GM12892 (cell line): Measurements from ENCODE around the gene NOXRED1. TPM values are rescaled to one million over a fixed set of nuclear protein-coding genes. Genes with fewer than 3 reads are reported as not detected.

ENCODE experiments used
- DNase-seq: peaks from one replicate; pipeline ENCODE4 v3.0.0; 2011; ENCODE audit not compliant: insufficient read length
- FAIRE-seq: peaks from 2 replicates; lab custom pipeline; 2011; peaks lifted over from hg19 to GRCh38; lab: Jason Lieb, UNC
- POLR2A ChIP-seq: IDR thresholded peaks from 2 replicates; pipeline ENCODE4 v1.6.1; 2011; ENCODE audit warnings: low read depth, low read length, control low read depth
- POLR2AphosphoS5 ChIP-seq: IDR thresholded peaks from 2 replicates; pipeline ENCODE4 v1.6.1; 2011; ENCODE audit warnings: low read depth, low read length, control low read depth
- TAF1 ChIP-seq: IDR thresholded peaks from 2 replicates; pipeline ENCODE4 v1.6.1; 2011; ENCODE audit warnings: low read depth, mild to moderate bottlenecking, control low read depth, low read length, borderline replicate concordance
- polyA plus RNA-seq: library from polyadenylated mRNA; unstranded; fragments of >200 nt; gene quantifications from one replicate; pipeline ENCODE4 v1.2.1, GENCODE V29; 2012; ENCODE audit warnings: missing spikeins, inconsistent platforms; ENCODE audit not compliant: missing spikeins

NOXRED1 gene, protein sequence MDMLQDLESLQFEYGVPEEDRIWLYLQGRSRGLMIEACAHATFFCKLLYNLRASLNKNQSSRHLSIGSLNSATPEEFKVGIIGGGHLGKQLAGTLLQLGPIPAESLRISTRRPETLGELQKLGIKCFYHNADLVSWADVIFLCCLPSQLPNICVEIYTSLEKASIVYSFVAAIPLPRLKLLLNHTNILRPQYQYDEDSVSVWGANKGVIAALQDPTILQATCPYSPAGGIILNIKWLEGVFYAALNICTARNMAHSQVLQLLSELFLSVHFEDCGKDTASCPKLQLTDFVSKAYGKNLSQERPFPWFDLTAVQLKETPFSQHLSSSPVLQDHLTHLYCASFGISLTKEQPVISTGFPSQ
- 0.59 TPM for polyA plus RNA-seq

DNA sequence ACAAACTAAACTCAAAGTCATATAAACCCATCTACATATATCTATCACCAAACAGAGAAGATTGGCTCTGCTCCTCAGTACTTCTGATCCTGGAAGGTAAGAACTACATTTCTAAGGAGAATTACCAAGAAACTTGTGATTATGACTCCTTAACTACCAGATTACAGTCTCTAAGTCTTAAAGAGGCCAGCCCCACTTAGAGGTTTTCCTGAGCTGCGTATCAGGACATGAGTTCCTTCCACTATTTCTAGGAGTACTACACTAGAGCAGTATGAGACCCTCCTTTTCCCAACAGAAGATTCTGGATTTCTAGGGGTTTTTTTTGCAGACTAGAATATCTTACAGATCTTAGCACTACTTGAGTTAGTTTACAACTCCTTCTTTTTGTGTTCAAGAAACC is at the start of gene NOXRED1:
NOXRED1 (minus strand) TSS at position 101 of the 400 bp plus-strand sequence. CDS start 634 bp downstream, outside the sequence.
- no peak for FAIRE-seq
- TF ChIP-seq TAF1 (no peak), POLR2A (no peak), POLR2AphosphoS5 (no peak)
- no peak for DNase-seq

DNA sequence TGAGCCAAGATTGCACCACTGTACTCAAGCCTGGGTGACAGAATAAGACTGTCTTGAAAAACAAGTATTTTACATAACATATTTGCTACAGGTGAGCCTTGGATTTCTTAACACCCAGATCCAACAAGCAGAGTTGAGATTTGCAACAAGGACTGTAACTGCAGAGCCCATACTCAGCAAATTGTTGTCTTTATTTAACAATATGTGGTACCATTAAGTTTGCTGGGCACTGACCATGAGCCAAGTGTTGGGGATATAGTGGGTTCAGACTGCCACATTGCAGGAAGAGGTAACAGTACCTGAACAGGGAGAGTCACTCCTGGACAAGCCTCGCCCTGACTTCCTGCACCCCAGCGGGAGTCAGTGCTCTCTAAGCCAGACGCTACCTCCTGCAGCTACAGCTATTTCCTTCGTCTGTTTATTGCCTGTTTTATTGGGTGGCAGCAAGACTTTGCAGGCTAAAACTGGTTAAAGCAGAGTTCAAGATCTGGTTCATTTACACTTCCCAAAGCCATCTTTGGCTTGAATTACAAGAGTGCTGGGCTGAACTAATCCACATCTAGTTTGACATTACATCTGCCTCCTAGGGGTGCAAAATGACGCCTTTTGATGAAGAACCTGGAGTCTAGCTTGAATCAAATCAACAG is 47.0 kb upstream of the NOXRED1 start:
- no peak for DNase-seq
- no peak for FAIRE-seq
- TF ChIP-seq POLR2A, result no peak
- TF ChIP-seq POLR2AphosphoS5, result no peak
- no peak for TF ChIP-seq TAF1

DNA sequence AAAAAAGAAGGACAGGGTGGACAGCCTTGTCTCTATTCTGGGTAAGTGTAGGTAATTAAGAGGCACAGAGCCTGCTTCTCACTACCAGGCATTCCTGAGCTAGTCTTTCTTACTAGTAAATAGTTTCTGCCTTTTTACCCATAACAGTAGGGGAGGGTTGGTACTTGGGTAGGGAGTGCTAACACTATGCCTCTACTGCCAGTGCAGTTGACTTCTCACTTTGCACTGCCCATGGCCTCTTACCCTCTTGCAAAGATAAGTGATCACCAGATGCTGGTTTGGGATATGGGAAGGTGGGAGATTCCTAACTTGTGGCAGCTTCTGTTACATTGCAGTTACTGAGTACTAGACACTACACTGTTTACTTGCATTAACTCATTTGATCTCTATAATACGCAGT is 46.2 kb upstream of the NOXRED1 start:
- FAIRE-seq (no peak), DNase-seq (no peak)
- 0 out of 2 replicates have a peak, but pooled peaks have one; percentile 9 for TF ChIP-seq POLR2AphosphoS5
- no peak for TF ChIP-seq POLR2A

DNA sequence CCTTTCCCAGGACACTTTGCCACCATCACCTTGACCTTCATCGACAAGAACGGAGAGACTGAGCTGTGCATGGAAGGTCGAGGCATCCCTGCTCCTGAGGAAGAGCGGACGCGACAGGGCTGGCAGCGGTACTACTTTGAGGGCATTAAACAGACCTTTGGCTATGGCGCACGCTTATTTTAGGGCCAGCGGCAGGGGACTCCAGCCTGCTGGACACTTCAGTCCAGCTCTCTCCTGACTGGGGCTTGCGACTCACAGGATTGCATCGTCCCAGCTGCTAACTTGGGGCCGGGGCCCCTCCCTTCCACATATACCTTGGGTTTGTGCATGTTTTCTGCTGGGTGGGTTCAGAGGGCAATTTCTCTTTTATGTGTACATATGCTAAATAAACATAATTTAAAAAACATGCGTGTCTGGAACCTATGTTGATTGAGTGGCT is 45.8 kb upstream of the NOXRED1 start:
- DNase-seq (no peak), FAIRE-seq (no peak)
- TF ChIP-seq POLR2A (no peak), TAF1 (no peak), POLR2AphosphoS5 (no peak)

DNA sequence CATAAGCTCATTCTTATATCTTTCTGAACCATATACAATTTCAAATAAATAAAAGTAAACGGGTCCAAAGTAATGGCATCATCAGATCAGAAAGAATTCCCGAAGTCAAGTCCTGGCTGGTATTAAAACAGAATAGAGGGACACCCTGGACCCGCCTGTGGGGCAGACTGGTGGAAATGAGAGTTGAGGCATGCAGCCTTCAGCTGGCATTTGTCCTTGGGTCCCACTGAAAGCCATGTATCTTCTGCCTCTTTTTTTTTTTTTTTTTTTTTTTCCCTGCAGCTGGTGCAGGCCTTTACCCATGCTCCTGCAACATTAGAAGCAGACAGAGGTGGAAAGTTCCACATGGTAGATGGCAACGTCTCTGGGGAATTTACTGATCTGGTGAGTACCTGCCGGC is 44.5 kb upstream of the NOXRED1 start:
- no peak for DNase-seq
- no peak for FAIRE-seq
- no peak for TF ChIP-seq TAF1
- no peak for TF ChIP-seq POLR2AphosphoS5
- no peak for TF ChIP-seq POLR2A

DNA sequence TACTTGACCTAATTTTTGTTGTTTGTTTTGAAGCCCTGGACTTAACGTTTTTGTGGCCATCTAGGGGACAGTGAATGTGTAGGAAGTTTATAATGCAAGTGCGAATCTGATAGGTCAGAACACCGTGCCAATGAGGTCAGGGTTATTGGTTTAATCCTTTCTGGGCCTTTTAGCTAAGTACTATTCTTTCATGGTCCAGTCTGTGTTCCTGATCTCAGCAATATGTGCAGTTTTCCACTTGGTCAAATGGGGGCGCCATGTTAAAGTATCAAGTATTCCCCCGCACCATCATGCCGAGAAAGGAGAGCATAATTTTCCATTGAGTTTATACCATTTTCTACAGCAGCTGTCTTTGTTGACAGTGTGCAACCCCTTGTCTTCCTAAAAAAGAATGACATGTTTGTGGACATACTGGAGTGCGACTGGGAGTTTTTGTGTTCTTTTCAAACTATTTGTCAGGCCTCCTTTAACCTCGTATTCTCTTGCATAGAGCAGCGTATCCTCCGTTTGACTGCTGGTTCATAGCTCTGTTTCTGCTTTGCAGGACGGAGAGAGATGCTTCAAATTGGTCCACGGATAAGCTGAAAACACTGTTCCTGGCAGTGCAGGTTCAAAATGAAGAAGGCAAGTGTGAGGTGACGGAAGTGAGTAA is 35.9 kb upstream of the NOXRED1 start:
- no peak for TF ChIP-seq TAF1
- TF ChIP-seq POLR2AphosphoS5, result no peak
- TF ChIP-seq POLR2A, result no peak
- DNase-seq (no peak), FAIRE-seq (no peak)

DNA sequence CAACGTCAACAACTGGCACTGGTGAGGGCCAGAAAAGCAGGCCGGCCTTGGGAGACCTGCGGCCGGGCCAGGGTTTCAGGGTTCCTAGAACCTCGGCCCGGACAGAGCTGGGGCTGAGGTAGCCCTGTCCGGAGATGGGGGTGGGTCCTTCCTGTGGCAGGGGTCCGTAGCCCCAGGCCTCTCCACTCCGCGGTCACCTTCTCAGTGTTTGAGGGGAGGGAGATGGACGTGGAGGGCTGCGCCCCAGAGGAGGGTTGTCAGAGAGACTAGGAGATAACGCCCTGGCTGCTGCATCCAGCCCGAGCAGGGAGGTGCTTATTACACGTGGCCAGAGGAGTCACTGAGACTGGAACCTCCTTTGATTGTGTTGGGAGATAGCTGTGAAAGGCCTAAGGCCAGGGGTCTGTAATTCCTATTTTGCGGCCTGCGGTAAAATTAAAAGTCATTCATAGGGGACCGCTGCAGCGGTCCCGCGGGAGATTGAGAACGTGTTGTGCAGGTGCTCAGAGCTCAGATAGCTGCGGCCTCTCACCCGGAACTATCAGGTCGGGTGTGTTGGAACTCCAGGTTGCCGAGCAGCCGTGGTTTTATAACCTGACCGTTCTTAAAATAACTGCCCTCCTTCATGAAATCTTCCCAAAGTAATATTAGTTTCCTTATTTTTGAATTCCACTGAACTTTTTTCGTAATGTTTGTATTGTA is 35.1 kb upstream of the NOXRED1 start:
- no peak for FAIRE-seq
- TF ChIP-seq TAF1 (no peak), POLR2AphosphoS5 (0 out of 2 replicates have a peak, but pooled peaks have one; percentile 2)
- DNase-seq, result no peak

DNA sequence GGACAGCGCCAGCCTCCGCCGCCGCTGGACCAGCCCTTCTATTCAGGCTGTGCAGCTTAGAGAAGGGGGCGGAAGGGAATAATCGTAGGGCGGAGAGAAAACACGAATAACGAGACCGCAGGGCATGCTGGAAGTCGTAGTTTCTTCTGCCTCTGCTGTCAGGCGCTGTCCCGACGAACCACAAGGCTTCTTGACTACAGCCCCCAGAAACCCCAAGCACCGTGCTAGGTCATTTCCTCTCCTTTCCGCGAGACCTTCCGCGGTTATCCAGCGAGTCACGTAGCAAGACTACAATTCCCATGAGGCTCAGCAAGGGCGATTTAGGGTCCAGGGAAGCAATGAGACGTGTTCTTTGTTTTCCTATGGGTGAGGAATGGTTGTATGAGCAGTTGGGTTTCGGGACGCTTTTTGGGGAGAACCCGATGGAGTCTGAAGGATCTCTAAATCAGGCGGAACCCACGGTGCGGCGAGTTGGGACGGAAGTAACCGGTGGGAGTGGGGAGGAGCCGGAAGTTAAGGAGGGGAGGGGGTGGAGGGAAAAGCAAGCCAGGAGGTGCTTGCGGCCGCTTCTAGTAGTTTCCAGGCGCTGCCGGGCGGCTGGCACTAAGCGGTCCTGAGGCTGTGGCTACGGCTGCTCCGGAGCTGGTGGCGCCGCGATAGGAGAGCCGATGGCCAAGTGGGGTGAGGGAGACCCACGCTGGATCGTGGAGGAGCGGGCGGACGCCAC is 34.4 kb upstream of the NOXRED1 start, which contains the start of the genes AHSA1 and VIPAS39:
AHSA1 (plus strand) TSS at position 572 of the 727 bp plus-strand sequence; CDS start at position 669, 97 bp downstream.
VIPAS39 (minus strand) TSS at position 80 of the 727 bp plus-strand sequence. CDS start 3,499 bp downstream, outside the sequence.
- TF ChIP-seq TAF1 (peak; percentile 72), POLR2AphosphoS5 (peak; percentile 68), POLR2A (peak; percentile 75; the same call in 1 of the 2 replicates)
- DNase-seq (peak; percentile 81), FAIRE-seq (peak; percentile 99)

DNA sequence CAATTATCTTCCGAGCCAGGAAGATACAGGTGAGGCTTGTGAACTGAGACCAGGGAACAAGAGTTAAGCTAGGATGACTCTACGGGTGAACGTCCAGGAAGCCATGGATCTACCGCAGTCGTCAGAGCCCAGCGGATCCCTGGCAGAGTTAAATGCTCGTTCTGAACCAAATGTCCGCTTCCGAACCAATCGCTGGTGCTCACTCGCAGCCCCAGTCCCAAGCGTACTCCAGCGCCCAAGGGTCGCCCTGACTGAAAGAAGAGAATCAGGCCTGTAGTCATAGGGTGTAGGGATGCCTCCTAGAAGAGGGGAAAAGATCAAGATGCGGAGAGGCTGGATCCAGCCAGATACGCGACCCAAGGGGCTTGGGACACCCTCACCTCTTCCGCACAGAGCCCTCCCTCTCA is 33.8 kb upstream of the NOXRED1 start:
- no peak for FAIRE-seq
- no peak for DNase-seq
- TF ChIP-seq POLR2A (peak; percentile 84; the same call in 1 of the 2 replicates), POLR2AphosphoS5 (peak; percentile 77), TAF1 (no peak)
